Measurements from ENCODE around the gene ADCY2. TPM values are rescaled to one million over a fixed set of nuclear protein-coding genes. Genes with fewer than 3 reads are reported as not detected.

ADCY2 gene
- polyA plus RNA-seq, 1 experiment = not detected

DNA sequence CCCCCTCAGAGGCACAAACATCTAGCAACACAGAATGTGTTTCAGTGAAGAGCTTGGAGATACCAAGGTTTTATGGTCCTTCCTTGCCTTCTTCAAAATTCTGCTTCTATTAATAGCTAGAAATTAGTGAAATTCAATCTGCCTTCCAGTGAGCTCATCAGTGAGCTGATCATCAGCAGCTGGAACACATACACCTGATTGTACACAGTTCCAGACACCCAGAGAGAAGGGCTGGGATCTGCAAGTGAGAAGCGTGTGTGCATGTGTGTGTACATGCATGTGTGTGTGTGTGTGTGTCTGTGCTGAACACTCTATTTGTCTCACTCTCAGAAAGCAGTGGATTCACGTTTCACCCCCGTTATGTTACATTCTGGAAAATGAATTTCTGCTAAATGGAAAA is 426.5 kb downstream of the ADCY2 start:
- TF ChIP-seq, protein P1, sequence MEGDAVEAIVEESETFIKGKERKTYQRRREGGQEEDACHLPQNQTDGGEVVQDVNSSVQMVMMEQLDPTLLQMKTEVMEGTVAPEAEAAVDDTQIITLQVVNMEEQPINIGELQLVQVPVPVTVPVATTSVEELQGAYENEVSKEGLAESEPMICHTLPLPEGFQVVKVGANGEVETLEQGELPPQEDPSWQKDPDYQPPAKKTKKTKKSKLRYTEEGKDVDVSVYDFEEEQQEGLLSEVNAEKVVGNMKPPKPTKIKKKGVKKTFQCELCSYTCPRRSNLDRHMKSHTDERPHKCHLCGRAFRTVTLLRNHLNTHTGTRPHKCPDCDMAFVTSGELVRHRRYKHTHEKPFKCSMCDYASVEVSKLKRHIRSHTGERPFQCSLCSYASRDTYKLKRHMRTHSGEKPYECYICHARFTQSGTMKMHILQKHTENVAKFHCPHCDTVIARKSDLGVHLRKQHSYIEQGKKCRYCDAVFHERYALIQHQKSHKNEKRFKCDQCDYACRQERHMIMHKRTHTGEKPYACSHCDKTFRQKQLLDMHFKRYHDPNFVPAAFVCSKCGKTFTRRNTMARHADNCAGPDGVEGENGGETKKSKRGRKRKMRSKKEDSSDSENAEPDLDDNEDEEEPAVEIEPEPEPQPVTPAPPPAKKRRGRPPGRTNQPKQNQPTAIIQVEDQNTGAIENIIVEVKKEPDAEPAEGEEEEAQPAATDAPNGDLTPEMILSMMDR (IDR thresholded peaks at IDR 0.05; ENCODE audit: low read depth, low read length) = no peak
- H3K4me3 ChIP-seq (ENCODE audit: low read depth, low read length) = no peak overlapping the region
- H3K9me3 ChIP-seq (ENCODE audit: control insufficient read depth, insufficient read depth, low read length) = no peaks in the 10 kb centered on the region
- ChIA-PET CTCF (no interaction called here), POLR2A (no interaction called here)
- DNase-seq (ENCODE audit: low read depth, low spot score) = no peak
- H3K27ac ChIP-seq (ENCODE audit: low read depth, low read length) = no peak overlapping the region
- H3K27me3 ChIP-seq (ENCODE audit: control insufficient read depth, insufficient read depth, low read length) = no peaks in the 10 kb centered on the region

DNA sequence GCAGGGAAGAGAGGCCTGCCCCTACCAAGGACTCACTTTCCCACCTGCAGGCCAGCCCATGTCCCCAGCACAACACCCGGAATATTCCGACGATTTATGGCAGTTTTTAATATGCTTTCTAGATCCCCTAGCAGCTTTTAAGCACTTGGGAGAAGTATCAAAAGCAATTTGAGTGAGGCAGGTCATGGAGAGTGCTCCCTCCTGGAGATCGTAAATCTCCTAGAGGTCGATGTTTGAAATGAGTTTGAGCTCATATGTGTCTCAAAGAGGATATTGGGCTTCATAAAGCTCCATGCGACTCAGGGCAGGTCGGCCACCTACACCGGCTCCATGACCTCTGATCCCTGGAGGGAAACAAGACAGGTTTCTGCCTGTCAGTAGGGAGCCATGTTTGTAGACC is 427.7 kb downstream of the ADCY2 start:
- POLR2A ChIA-PET = no interaction called here
- TF ChIP-seq, protein P1 (IDR thresholded peaks at IDR 0.05; ENCODE audit: low read depth, low read length) = no peak
- no peaks in the 10 kb centered on the region for H3K9me3 ChIP-seq (ENCODE audit: control insufficient read depth, insufficient read depth, low read length)
- H3K27me3 ChIP-seq (ENCODE audit: control insufficient read depth, insufficient read depth, low read length) = no peaks in the 10 kb centered on the region
- DNase-seq (ENCODE audit: low read depth, low spot score) = no peak
- CTCF ChIA-PET = interaction anchor here (1.6 kb wide), 1 partner anchor 8 kb away, joined by 5 read pairs; no protein-coding TSS in a partner anchor
- no peak overlapping the region for H3K27ac ChIP-seq (ENCODE audit: low read depth, low read length)
- H3K4me3 ChIP-seq (ENCODE audit: low read depth, low read length) = no peak overlapping the region

DNA sequence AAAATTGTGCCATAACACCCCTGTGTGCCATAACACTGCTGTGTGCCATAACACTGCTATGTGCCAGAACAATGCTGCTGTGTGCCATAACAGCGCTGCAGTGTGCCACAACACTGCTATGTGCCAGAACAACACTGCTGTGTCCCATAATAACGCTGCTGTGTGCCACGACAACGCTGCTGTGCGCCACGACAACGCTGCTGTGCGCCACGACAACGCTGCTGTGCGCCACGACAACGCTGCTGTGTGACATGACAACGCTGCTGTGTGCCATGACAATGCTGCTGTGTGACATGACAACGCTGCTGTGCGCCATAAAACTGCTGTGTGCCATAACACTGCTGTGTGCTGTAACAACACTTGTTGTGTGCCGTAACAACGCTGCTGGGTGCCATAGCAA is 429.1 kb downstream of the ADCY2 start:
- H3K27me3 ChIP-seq (ENCODE audit: control insufficient read depth, insufficient read depth, low read length) = no peaks in the 10 kb centered on the region
- CTCF ChIA-PET = interaction anchor here (1.6 kb wide), 1 partner anchor 10 kb away, joined by 5 read pairs; no protein-coding TSS in a partner anchor
- no peak overlapping the region for H3K4me3 ChIP-seq (ENCODE audit: low read depth, low read length)
- TF ChIP-seq, protein P1 (IDR thresholded peaks at IDR 0.05; ENCODE audit: low read depth, low read length) = no peak
- H3K27ac ChIP-seq (ENCODE audit: low read depth, low read length) = no peak overlapping the region
- no peak for DNase-seq (ENCODE audit: low read depth, low spot score)
- POLR2A ChIA-PET = no interaction called here
- no peaks in the 10 kb centered on the region for H3K9me3 ChIP-seq (ENCODE audit: control insufficient read depth, insufficient read depth, low read length)

DNA sequence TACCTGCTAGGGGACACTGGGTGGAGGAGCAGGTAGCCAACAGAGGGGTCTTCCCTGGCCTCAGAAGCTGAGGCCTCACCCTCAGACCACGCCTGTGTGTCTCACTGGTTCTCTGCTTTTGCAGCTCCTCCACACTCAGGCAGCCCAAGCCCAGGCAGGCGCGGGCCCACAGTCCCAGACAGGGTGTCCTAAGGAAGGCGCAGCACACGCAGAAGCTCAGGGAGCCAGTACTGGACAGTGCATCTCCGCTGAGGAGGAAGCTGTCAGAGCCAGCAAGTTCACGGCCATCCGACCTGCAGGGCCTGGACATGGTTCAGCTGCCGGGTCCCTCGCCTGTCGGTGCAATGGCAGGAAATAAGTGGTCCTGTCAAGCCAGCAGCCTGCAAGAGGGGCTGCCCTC is 429.7 kb downstream of the ADCY2 start:
- CTCF ChIA-PET = no interaction called here
- POLR2A ChIA-PET = no interaction called here

DNA sequence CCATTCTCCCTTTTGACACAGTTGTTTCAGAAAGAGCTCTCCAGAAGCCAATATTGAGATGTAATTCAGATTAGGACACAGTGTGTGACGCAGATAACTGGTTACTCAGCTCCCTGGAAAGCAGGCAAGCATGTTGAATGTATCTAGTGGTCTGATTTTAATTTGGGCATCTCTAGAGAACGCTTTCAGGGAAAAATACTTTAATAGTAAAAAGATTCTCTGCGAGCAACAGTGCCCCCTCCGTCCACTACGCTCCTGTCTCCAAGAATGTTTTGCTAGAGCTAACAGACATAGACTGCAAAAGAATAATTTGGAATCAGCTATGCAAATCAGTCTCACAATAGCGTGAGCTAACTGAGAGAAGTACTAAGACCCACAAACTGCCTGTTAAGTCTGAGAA is 431.7 kb downstream of the ADCY2 start:
- POLR2A ChIA-PET = no interaction called here
- CTCF ChIA-PET = interaction anchor here (0.8 kb wide), 1 partner anchor 11 kb away, joined by 4 read pairs; no protein-coding TSS in a partner anchor

More for the DNA sequence above, 429.7 kb downstream of the ADCY2 start:
- Histone ChIP-seq H3K4me3 (ENCODE audit: low read depth, low read length) (no peak overlapping the region), H3K27me3 (ENCODE audit: control insufficient read depth, insufficient read depth, low read length) (no peaks in the 10 kb centered on the region), H3K9me3 (ENCODE audit: control insufficient read depth, insufficient read depth, low read length) (no peaks in the 10 kb centered on the region), H3K27ac (ENCODE audit: low read depth, low read length) (no peak overlapping the region)
- TF ChIP-seq, protein P1 (IDR thresholded peaks at IDR 0.05; ENCODE audit: low read depth, low read length) = no peak
- DNase-seq (ENCODE audit: low read depth, low spot score) = no peak

More for the DNA sequence above, 431.7 kb downstream of the ADCY2 start:
- DNase-seq (ENCODE audit: low read depth, low spot score) = no peak
- TF ChIP-seq, protein P1 (IDR thresholded peaks at IDR 0.05; ENCODE audit: low read depth, low read length) = 0 out of 2 replicates have a peak, but pooled peaks have one; percentile 1
- Histone ChIP-seq H3K27me3 (ENCODE audit: control insufficient read depth, insufficient read depth, low read length) (no peaks in the 10 kb centered on the region), H3K27ac (ENCODE audit: low read depth, low read length) (no peak overlapping the region), H3K9me3 (ENCODE audit: control insufficient read depth, insufficient read depth, low read length) (no peaks in the 10 kb centered on the region), H3K4me3 (ENCODE audit: low read depth, low read length) (no peak overlapping the region)
